ENCODE results near the gene CRYGD. TPM values are rescaled to one million over a fixed set of nuclear protein-coding genes. Genes with fewer than 3 reads are reported as not detected.

The CRYGD gene
- total RNA-seq, 1 experiment from 2014 or later: 4.6 TPM

GRCh38 chr2:208150094-208150493, 25.8 kb upstream of the CRYGD start (continued):
- TF ChIP-seq ZNF423 (CRISPR knock-in tag; IDR thresholded peaks at IDR 0.05) (no peak), PREB (CRISPR knock-in tag; IDR thresholded peaks at IDR 0.05; ENCODE audit: borderline replicate concordance) (no peak), ZNF121 (CRISPR knock-in tag; IDR thresholded peaks at IDR 0.05) (no peak), CDX4 (CRISPR knock-in tag; IDR thresholded peaks at IDR 0.05; ENCODE audit: borderline replicate concordance) (no peak), TP53 (CRISPR knock-in tag; IDR thresholded peaks at IDR 0.05) (no peak), E2F1 (CRISPR knock-in tag; IDR thresholded peaks at IDR 0.05) (no peak)

- Mint-ChIP-seq H3K27ac (no peak overlapping the region), H3K27me3 (ENCODE audit: low read depth) (no peaks in the 10 kb centered on the region; the same call in 1 of the 2 replicates), H3K4me1 (peaks cover 23% of the 10 kb centered on the region), H3K4me3 (no peak overlapping the region), H3K36me3 (peaks cover 13% of the 10 kb centered on the region), H3K9me3 (peaks cover 30% of the 10 kb centered on the region)
- ChIA-PET CTCF (interaction anchor here (0.6 to 3.2 kb wide), 3 partner anchors 17 to 47 kb away, joined by 3 to 30 read pairs (median 3); no protein-coding TSS in a partner anchor), POLR2A (no interaction called here)
- ATAC-seq (0 out of 2 replicates have a peak, but pooled peaks have one; percentile 46), DNase-seq (ENCODE audit: low spot score) (no peak)
- TF ChIP-seq GABPB1 (CRISPR knock-in tag; IDR thresholded peaks at IDR 0.05) (no peak), SMAD4 (CRISPR knock-in tag; IDR thresholded peaks at IDR 0.05) (no peak), ZNF396 (CRISPR knock-in tag; IDR thresholded peaks at IDR 0.05; ENCODE audit: borderline replicate concordance) (no peak), USF2 (CRISPR knock-in tag; IDR thresholded peaks at IDR 0.05) (no peak), ZNF232 (CRISPR knock-in tag; IDR thresholded peaks at IDR 0.05) (no peak), NR1H2 (CRISPR knock-in tag; IDR thresholded peaks at IDR 0.05) (no peak), OVOL2 (CRISPR knock-in tag; IDR thresholded peaks at IDR 0.05; ENCODE audit: borderline replicate concordance) (no peak), ELF4 (CRISPR knock-in tag; IDR thresholded peaks at IDR 0.05; ENCODE audit: low read depth) (no peak), SMAD3 (CRISPR knock-in tag; IDR thresholded peaks at IDR 0.05; ENCODE audit: borderline replicate concordance) (no peak), ZNF671 (CRISPR knock-in tag; IDR thresholded peaks at IDR 0.05) (no peak), USF1 (CRISPR knock-in tag; IDR thresholded peaks at IDR 0.05) (no peak)
Measured at GRCh38 chr2:208148803-208149202, 24.5 kb upstream of the CRYGD start.

- ATAC-seq: no peak
- CTCF ChIA-PET: interaction anchor here (0.8 to 3.2 kb wide), 9 partner anchors 13 to 381 kb away, joined by 3 to 30 read pairs (median 5); partner anchors contain the start of gene CRYGD
- TF ChIP-seq MLX (CRISPR knock-in tag; IDR thresholded peaks at IDR 0.05) (no peak), E2F1 (CRISPR knock-in tag; IDR thresholded peaks at IDR 0.05) (no peak), ZNF512 (CRISPR knock-in tag; IDR thresholded peaks at IDR 0.05; ENCODE audit: borderline replicate concordance) (no peak), KAT7 (CRISPR knock-in tag; IDR thresholded peaks at IDR 0.05; ENCODE audit: borderline replicate concordance) (no peak), ERG (CRISPR knock-in tag; IDR thresholded peaks at IDR 0.05) (no peak), ZMAT4 (CRISPR knock-in tag; IDR thresholded peaks at IDR 0.05) (no peak), E2F5 (CRISPR knock-in tag; IDR thresholded peaks at IDR 0.05) (no peak)
Measured at GRCh38 chr2:208147759-208148158, 23.4 kb upstream of the CRYGD start.

More at GRCh38 chr2:208147759-208148158, 23.4 kb upstream of the CRYGD start:
- POLR2A ChIA-PET: no interaction called here
- peaks cover 29% of the 10 kb centered on the region for H3K9me3 Mint-ChIP-seq
- no peaks in the 10 kb centered on the region; the same call in 1 of the 2 replicates for H3K27me3 Mint-ChIP-seq (ENCODE audit: low read depth)
- DNase-seq (ENCODE audit: low spot score): no peak
- no peak overlapping the region for H3K27ac Mint-ChIP-seq
- H3K36me3 Mint-ChIP-seq: peaks cover 13% of the 10 kb centered on the region
- no peak overlapping the region for H3K4me3 Mint-ChIP-seq
- H3K4me1 Mint-ChIP-seq: peaks cover 33% of the 10 kb centered on the region
